Liver (tissue), 9 donors: Measurements from ENCODE around the gene RXRG. TPM values are rescaled to one million over a fixed set of nuclear protein-coding genes. Genes with fewer than 3 reads are reported as not detected.

Experiments
- DNase-seq: peaks from one replicate; pipeline ENCODE4 v3.0.0-alpha.2; 2017; ENCODE audit warnings: low spot score
- H3K27ac ChIP-seq, 2 donors: one replicate each; pipeline ENCODE4 v1.7.0; 2013; ENCODE audit warnings: inconsistent platforms in 2 of 2, low read length in 2 of 2, control low read depth in 1 of 2, low read depth in 1 of 2, mild to moderate bottlenecking in 1 of 2
- H3K27me3 ChIP-seq, 4 donors: one replicate each; pipeline versions ENCODE4 v1.6.1 to v1.7.0; 2013; ENCODE audit warnings: low read length in 3 of 4, inconsistent platforms in 1 of 4, mild to moderate bottlenecking in 1 of 4, moderate library complexity in 1 of 4; ENCODE audit not compliant: control insufficient read depth in 4 of 4, insufficient read depth in 4 of 4
- H3K36me3 ChIP-seq, 4 donors: one replicate each; pipeline versions ENCODE4 v1.6.1 to v1.7.0; 2013; ENCODE audit warnings: low read length in 3 of 4, mild to moderate bottlenecking in 3 of 4, low read depth in 1 of 4, moderate library complexity in 1 of 4; ENCODE audit not compliant: control insufficient read depth in 4 of 4, insufficient read depth in 3 of 4
- H3K4me1 ChIP-seq, 4 donors: one replicate each; pipeline versions ENCODE4 v1.6.1 to v1.7.0; 2013; ENCODE audit warnings: low read length in 3 of 4, mild to moderate bottlenecking in 3 of 4, moderate library complexity in 1 of 4; ENCODE audit not compliant: control insufficient read depth in 4 of 4, insufficient read depth in 4 of 4
- H3K4me3 ChIP-seq, 3 donors: one replicate each; pipeline versions ENCODE4 v1.6.1 to v1.7.0; 2013; ENCODE audit warnings: low read length in 3 of 3, control low read depth in 1 of 3, low read depth in 1 of 3, mild to moderate bottlenecking in 1 of 3
- H3K9ac ChIP-seq, 2 donors: one replicate each; pipeline ENCODE4 v1.7.0; 2013; ENCODE audit warnings: low read length in 2 of 2, mild to moderate bottlenecking in 2 of 2, moderate library complexity in 2 of 2, control low read depth in 1 of 2, low read depth in 1 of 2
- H3K9me3 ChIP-seq, 4 donors: one replicate each; pipeline versions ENCODE4 v1.6.1 to v1.7.0; 2013; ENCODE audit warnings: low read length in 3 of 4; ENCODE audit not compliant: control insufficient read depth in 4 of 4
- EGR1 ChIP-seq, 2 donors: IDR thresholded peaks; 2 replicates each; pipeline ENCODE4 v1.6.1; 2016 to 2018; ENCODE audit warnings: antibody characterized with exemption in 2 of 2, low read depth in 2 of 2
- FOXA1 ChIP-seq: IDR thresholded peaks from 2 replicates; pipeline ENCODE4 v1.6.1; 2016; ENCODE audit warnings: antibody characterized with exemption
- FOXA2 ChIP-seq: IDR thresholded peaks from 2 replicates; pipeline ENCODE4 v1.6.1; 2016; ENCODE audit warnings: antibody characterized with exemption
- GABPA ChIP-seq, 2 donors: IDR thresholded peaks in 1 of 2; conservative IDR thresholded peaks in 1 of 2; 2 replicates each; pipeline ENCODE4 v1.6.1; 2016; ENCODE audit warnings: antibody characterized with exemption in 2 of 2, mild to moderate bottlenecking in 1 of 2, moderate library complexity in 1 of 2
- HNF4A ChIP-seq, 2 donors: conservative IDR thresholded peaks; 2 replicates each; pipeline ENCODE4 v1.6.1; 2016; ENCODE audit warnings: antibody characterized with exemption in 2 of 2, mild to moderate bottlenecking in 2 of 2
- HNF4G ChIP-seq: IDR thresholded peaks from 2 replicates; pipeline ENCODE4 v1.6.1; 2016; ENCODE audit warnings: antibody characterized with exemption
- JUND ChIP-seq, 2 donors: IDR thresholded peaks; 2 replicates each; pipeline ENCODE4 v1.6.1; 2016; ENCODE audit warnings: antibody characterized with exemption in 2 of 2
- MAX ChIP-seq: IDR thresholded peaks from 2 replicates; pipeline ENCODE4 v1.6.1; 2016; ENCODE audit warnings: antibody characterized with exemption
- NR2F2 ChIP-seq: IDR thresholded peaks from 2 replicates; pipeline ENCODE4 v1.6.1; 2016; ENCODE audit warnings: antibody characterized with exemption
- RAD21 ChIP-seq, 2 donors: IDR thresholded peaks; 2 replicates each; pipeline ENCODE4 v1.6.1; 2016; ENCODE audit warnings: antibody characterized with exemption in 2 of 2, mild to moderate bottlenecking in 2 of 2
- REST ChIP-seq: IDR thresholded peaks from 2 replicates; pipeline ENCODE4 v1.6.1; 2016; ENCODE audit warnings: antibody characterized with exemption, mild to moderate bottlenecking
- RXRA ChIP-seq, 2 donors: IDR thresholded peaks; 2 replicates each; pipeline ENCODE4 v1.6.1; 2017 to 2018; ENCODE audit warnings: antibody characterized with exemption in 2 of 2, mild to moderate bottlenecking in 1 of 2
- SP1 ChIP-seq: IDR thresholded peaks from 2 replicates; pipeline ENCODE4 v1.6.1; 2018; ENCODE audit warnings: antibody characterized with exemption, mild to moderate bottlenecking
- TAF1 ChIP-seq: conservative IDR thresholded peaks from 2 replicates; pipeline ENCODE4 v1.6.1; 2016; ENCODE audit warnings: antibody characterized with exemption, mild to moderate bottlenecking
- YY1 ChIP-seq: IDR thresholded peaks from 2 replicates; pipeline ENCODE4 v1.6.1; 2016; ENCODE audit warnings: antibody characterized with exemption, mild to moderate bottlenecking
- ZBTB33 ChIP-seq: IDR thresholded peaks from 2 replicates; pipeline ENCODE4 v1.6.1; 2016; ENCODE audit warnings: antibody characterized with exemption
- WGBS: extraction: QIAGEN DNeasy Blood & Tissue Kit; methylation state at CpG from one replicate; pipeline ENCODE4 v1.1.7; 2013; 5-methylcytosine and 5-hydroxymethylcytosine counted together
- polyA plus RNA-seq, 2 donors: library from polyadenylated mRNA; stranded (reverse) in 1 of 2; unstranded in 1 of 2; fragments of 200-250 nt in 1 of 2; fragments of >200 nt in 1 of 2; fragmentation: Nextera tagmentation in 1 of 2; extraction: Ambion mirVana in 1 of 2; gene quantifications; one replicate each; pipeline versions ENCODE4 v1.2.1 to v1.2.3, GENCODE V29; 2013 to 2015
- total RNA-seq, 2 donors: library from RNA; depleted of rRNA; stranded (reverse); fragments of >200 nt; gene quantifications; one replicate each; pipeline ENCODE4 v1.2.3, GENCODE V29; 2014
- TF ChIP-seq, protein P1 (sequence below): fragments of 150-350 bp; IDR thresholded peaks from 2 replicates; pipeline ENCODE4 v1.5.1; 2017; ENCODE audit warnings: improper control_type of control experiment, low read depth, low read length; ENCODE audit not compliant: missing input control
- TF ChIP-seq, protein P2 (sequence below): IDR thresholded peaks from 2 replicates; pipeline ENCODE4 v1.6.1; 2016; ENCODE audit warnings: antibody characterized with exemption
- donor health status: healthy.
- donor health status: healthy.
- donor health status: healthy.
- donor health status: healthy.
- donor health status: healthy.

The RXRG gene
- total and polyA plus RNA-seq, 4 donors, result 0.12 to 0.44 (median 0.42) TPM; not detected in 1

- no peak for DNase-seq
- Histone ChIP-seq H3K4me1 (peaks cover 16 to 42% (median 31%) of the 10 kb centered on the region in 4 donors), H3K27ac (no peak within 1 kb of the TSS), H3K9ac (no peak within 1 kb of the TSS), H3K27me3 (peaks cover 5 to 32% (median 17%) of the 10 kb centered on the region in 4 donors), H3K4me3 (peak within 1 kb of the TSS in 2 of 3 donors; percentile 16 to 50), H3K9me3 (no peaks in the 10 kb centered on the region), H3K36me3 (no peaks in the 10 kb centered on the region)
- TF ChIP-seq JUND (IDR thresholded peaks at IDR 0.05) (no peak), FOXA2 (no peak), YY1 (no peak), RXRA (IDR thresholded peaks at IDR 0.05) (no peak), EGR1 (IDR thresholded peaks at IDR 0.05; ENCODE audit: low read depth in 2 of 2) (no peak), SP1 (no peak), HNF4G (no peak), REST (no peak), MAX (no peak), HNF4A (conservative IDR thresholded peaks at IDR 0.05) (no peak), ZBTB33 (no peak), TAF1 (no peak), FOXA1 (no peak), RAD21 (IDR thresholded peaks at IDR 0.05) (no peak), GABPA (IDR thresholded peaks at IDR 0.05 in 1 of 2, conservative IDR thresholded peaks at IDR 0.05 in 1 of 2) (no peak), NR2F2 (no peak)
- TF ChIP-seq, protein P1, sequence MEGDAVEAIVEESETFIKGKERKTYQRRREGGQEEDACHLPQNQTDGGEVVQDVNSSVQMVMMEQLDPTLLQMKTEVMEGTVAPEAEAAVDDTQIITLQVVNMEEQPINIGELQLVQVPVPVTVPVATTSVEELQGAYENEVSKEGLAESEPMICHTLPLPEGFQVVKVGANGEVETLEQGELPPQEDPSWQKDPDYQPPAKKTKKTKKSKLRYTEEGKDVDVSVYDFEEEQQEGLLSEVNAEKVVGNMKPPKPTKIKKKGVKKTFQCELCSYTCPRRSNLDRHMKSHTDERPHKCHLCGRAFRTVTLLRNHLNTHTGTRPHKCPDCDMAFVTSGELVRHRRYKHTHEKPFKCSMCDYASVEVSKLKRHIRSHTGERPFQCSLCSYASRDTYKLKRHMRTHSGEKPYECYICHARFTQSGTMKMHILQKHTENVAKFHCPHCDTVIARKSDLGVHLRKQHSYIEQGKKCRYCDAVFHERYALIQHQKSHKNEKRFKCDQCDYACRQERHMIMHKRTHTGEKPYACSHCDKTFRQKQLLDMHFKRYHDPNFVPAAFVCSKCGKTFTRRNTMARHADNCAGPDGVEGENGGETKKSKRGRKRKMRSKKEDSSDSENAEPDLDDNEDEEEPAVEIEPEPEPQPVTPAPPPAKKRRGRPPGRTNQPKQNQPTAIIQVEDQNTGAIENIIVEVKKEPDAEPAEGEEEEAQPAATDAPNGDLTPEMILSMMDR, result no peak
- TF ChIP-seq, protein P2, sequence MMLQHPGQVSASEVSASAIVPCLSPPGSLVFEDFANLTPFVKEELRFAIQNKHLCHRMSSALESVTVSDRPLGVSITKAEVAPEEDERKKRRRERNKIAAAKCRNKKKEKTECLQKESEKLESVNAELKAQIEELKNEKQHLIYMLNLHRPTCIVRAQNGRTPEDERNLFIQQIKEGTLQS, result no peak
- WGBS, result 2% methylated on average over 88 of the region's 88 CpGs
These were observed 88.7 kb downstream of the RXRG start, which contains the start of gene LMX1A for GRCh38 chr1:165355977-165356811. LMX1A (minus strand) TSS chr1:165356715; CDS start chr1:165355559, 1,156 bp downstream.
